ENCODE results near the gene MKRN2OS.

MKRN2OS gene

DNA sequence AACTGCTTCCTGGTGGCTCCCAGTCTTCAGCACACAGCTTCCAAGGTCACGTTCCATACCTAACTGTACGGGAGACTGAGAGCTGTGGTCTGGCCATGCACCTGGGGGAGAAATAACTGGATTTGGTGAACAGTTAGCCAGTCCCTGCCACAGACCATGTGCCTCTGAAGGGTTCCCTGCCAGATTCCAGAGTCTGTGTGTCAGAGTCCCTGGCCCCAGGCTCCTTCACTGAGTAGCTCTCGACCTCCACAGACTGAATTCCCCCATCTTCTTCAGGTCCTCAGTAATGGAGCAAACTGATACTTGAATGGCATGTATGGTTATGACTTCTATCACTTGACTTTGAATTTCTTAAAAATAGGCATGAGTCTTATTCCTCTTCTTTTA is 17.5 kb downstream of the MKRN2OS start:
- Histone ChIP-seq H3K79me2 (ENCODE audit: insufficient read depth, low read length) (no peaks in the 10 kb centered on the region), H3K27me3 (ENCODE audit: insufficient read depth, low read length, poor library complexity, severe bottlenecking) (no peaks in the 10 kb centered on the region), H3K4me3 (ENCODE audit: low read length, poor library complexity, severe bottlenecking) (no peak overlapping the region), H3K36me3 (ENCODE audit: insufficient read depth, low read length) (no peaks in the 10 kb centered on the region; the same call in 1 of the 2 replicates), H3K4me1 (ENCODE audit: insufficient read depth, low read length, poor library complexity, severe bottlenecking) (no peaks in the 10 kb centered on the region), H3F3A (ENCODE audit: low read depth) (no peaks in the 10 kb centered on the region), H4K20me1 (ENCODE audit: insufficient read depth, low read length, poor library complexity, severe bottlenecking) (no peaks in the 10 kb centered on the region), H3K9me2 (replicated peaks; ENCODE audit: low read depth, low read length) (no peaks in the 10 kb centered on the region), H3K4me2 (ENCODE audit: low read depth, low read length, poor library complexity, severe bottlenecking) (no peak overlapping the region), H2AFZ (ENCODE audit: low read length) (no peak overlapping the region), H3K9ac (ENCODE audit: low read depth, low read length, poor library complexity, severe bottlenecking) (no peak overlapping the region), H3K9me3 (ENCODE audit: insufficient read depth, low read depth, low read length) (no peaks in the 10 kb centered on the region)
- no peak for TF ChIP-seq EZH2phosphoT487 (IDR thresholded peaks at IDR 0.05; ENCODE audit: borderline replicate concordance)

DNA sequence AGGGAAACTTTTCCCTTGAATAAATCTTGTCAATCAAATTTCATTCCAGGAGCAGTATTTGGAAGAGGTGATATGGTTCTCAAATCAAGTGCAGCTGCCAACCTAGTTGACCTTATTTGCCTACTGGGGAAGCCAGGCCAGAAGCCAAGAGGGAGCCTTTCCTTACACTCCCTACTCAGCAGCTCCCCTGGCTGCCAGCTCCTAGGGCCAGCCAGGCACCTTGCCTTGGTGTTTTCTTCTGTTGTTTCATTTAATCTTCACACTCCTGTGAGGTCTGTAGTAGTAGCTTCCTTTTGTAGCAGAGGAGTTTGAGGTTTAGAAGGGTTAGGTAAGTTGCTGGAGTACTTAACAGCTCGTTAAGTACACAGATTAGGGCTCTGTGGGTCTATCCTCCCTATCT is 22.6 kb downstream of the MKRN2OS start:
- Histone ChIP-seq H3K9me3 (ENCODE audit: insufficient read depth, low read depth, low read length) (no peaks in the 10 kb centered on the region), H3K4me2 (ENCODE audit: low read depth, low read length, poor library complexity, severe bottlenecking) (no peak overlapping the region), H3K79me2 (ENCODE audit: insufficient read depth, low read length) (no peaks in the 10 kb centered on the region), H3K4me3 (ENCODE audit: low read length, poor library complexity, severe bottlenecking) (no peak overlapping the region), H4K20me1 (ENCODE audit: insufficient read depth, low read length, poor library complexity, severe bottlenecking) (no peaks in the 10 kb centered on the region), H3K27me3 (ENCODE audit: insufficient read depth, low read length, poor library complexity, severe bottlenecking) (no peaks in the 10 kb centered on the region), H3K36me3 (ENCODE audit: insufficient read depth, low read length) (no peaks in the 10 kb centered on the region), H3K4me1 (ENCODE audit: insufficient read depth, low read length, poor library complexity, severe bottlenecking) (no peaks in the 10 kb centered on the region), H3K9me2 (replicated peaks; ENCODE audit: low read depth, low read length) (no peaks in the 10 kb centered on the region), H3K9ac (ENCODE audit: low read depth, low read length, poor library complexity, severe bottlenecking) (no peak overlapping the region), H2AFZ (ENCODE audit: low read length) (no peak overlapping the region), H3F3A (ENCODE audit: low read depth) (no peaks in the 10 kb centered on the region)
- no peak for TF ChIP-seq EZH2phosphoT487 (IDR thresholded peaks at IDR 0.05; ENCODE audit: borderline replicate concordance)
- TF ChIP-seq, protein P1, sequence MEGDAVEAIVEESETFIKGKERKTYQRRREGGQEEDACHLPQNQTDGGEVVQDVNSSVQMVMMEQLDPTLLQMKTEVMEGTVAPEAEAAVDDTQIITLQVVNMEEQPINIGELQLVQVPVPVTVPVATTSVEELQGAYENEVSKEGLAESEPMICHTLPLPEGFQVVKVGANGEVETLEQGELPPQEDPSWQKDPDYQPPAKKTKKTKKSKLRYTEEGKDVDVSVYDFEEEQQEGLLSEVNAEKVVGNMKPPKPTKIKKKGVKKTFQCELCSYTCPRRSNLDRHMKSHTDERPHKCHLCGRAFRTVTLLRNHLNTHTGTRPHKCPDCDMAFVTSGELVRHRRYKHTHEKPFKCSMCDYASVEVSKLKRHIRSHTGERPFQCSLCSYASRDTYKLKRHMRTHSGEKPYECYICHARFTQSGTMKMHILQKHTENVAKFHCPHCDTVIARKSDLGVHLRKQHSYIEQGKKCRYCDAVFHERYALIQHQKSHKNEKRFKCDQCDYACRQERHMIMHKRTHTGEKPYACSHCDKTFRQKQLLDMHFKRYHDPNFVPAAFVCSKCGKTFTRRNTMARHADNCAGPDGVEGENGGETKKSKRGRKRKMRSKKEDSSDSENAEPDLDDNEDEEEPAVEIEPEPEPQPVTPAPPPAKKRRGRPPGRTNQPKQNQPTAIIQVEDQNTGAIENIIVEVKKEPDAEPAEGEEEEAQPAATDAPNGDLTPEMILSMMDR (conservative IDR thresholded peaks at IDR 0.05; ENCODE audit: low read length), result no peak

DNA sequence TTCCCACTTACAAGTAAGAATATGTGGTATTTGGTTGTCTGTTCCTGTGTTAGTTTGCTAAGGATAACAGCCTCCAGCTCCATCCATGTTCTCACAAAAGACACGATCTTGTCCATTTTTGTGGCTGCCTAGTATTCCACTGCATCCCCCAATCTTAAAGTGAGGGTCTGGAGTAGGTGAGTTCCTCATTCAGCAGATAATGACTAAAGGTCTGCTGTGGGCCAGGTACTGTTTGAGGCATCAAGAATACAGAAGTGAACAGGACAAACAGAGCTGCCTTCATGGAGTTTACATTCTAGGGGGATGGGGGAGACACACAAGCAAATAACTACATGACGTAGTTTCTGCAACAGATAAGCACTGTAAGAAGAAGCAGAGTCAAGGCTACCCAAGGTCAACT is 24.3 kb downstream of the MKRN2OS start:
- TF ChIP-seq, protein P1 (conservative IDR thresholded peaks at IDR 0.05; ENCODE audit: low read length), result no peak
- no peak for TF ChIP-seq EZH2phosphoT487 (IDR thresholded peaks at IDR 0.05; ENCODE audit: borderline replicate concordance)
- no peak overlapping the region for H2AFZ ChIP-seq (ENCODE audit: low read length)

DNA sequence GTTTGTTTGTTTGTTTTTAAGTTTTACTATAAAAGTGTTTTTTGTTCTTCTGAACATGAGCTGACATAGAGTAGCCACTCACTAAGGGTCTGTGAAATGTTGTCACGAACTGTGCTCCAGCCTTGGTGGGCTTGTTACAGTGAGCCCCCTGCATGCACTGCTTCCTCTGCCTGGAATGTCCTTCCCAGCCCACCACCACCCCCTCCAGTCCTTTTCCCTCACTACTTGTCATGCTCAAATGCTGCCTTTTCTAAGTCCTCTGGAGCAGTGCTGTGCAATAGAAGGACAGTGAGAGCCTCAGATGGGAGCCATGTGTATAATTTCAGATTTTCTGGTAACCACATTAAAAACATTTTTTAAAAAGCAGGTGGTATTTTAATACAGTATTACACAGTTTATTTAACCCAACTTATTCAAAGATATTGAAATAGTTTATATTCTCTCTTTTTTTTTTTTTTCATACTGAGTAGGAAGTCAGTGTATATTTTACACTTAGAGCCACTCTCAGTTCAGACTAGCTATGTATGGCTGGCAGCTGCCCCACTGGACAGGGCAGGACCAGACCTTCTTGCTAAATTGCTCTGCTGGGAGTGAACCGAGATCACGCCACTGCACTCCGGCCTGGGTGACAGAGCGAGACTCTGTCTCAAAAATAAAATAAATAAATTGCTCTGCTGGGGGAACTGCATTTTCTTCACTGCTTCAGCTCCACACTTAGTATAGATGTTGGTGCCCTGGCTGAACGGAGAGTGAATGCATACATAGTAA is 26.9 kb downstream of the MKRN2OS start:
- Histone ChIP-seq H3F3A (ENCODE audit: low read depth) (no peaks in the 10 kb centered on the region), H4K20me1 (ENCODE audit: insufficient read depth, low read length, poor library complexity, severe bottlenecking) (no peaks in the 10 kb centered on the region), H3K79me2 (ENCODE audit: insufficient read depth, low read length) (no peaks in the 10 kb centered on the region), H2AFZ (ENCODE audit: low read length) (no peak overlapping the region), H3K9me3 (ENCODE audit: insufficient read depth, low read depth, low read length) (no peaks in the 10 kb centered on the region), H3K4me2 (ENCODE audit: low read depth, low read length, poor library complexity, severe bottlenecking) (no peak overlapping the region), H3K4me1 (ENCODE audit: insufficient read depth, low read length, poor library complexity, severe bottlenecking) (no peaks in the 10 kb centered on the region), H3K4me3 (ENCODE audit: low read length, poor library complexity, severe bottlenecking) (no peak overlapping the region), H3K27me3 (ENCODE audit: insufficient read depth, low read length, poor library complexity, severe bottlenecking) (no peaks in the 10 kb centered on the region), H3K9me2 (replicated peaks; ENCODE audit: low read depth, low read length) (no peaks in the 10 kb centered on the region), H3K9ac (ENCODE audit: low read depth, low read length, poor library complexity, severe bottlenecking) (no peak overlapping the region), H3K36me3 (ENCODE audit: insufficient read depth, low read length) (no peaks in the 10 kb centered on the region)
- TF ChIP-seq EZH2phosphoT487 (IDR thresholded peaks at IDR 0.05; ENCODE audit: borderline replicate concordance), result no peak
- TF ChIP-seq, protein P1 (conservative IDR thresholded peaks at IDR 0.05; ENCODE audit: low read length), result no peak

More for the DNA sequence above, 24.3 kb downstream of the MKRN2OS start:
- H4K20me1 ChIP-seq (ENCODE audit: insufficient read depth, low read length, poor library complexity, severe bottlenecking), result no peaks in the 10 kb centered on the region
- H3K9me3 ChIP-seq (ENCODE audit: insufficient read depth, low read depth, low read length), result no peaks in the 10 kb centered on the region
- H3F3A ChIP-seq (ENCODE audit: low read depth), result no peaks in the 10 kb centered on the region
- H3K4me3 ChIP-seq (ENCODE audit: low read length, poor library complexity, severe bottlenecking), result no peak overlapping the region
- H3K9me2 ChIP-seq (replicated peaks; ENCODE audit: low read depth, low read length), result no peaks in the 10 kb centered on the region
- H3K27me3 ChIP-seq (ENCODE audit: insufficient read depth, low read length, poor library complexity, severe bottlenecking), result no peaks in the 10 kb centered on the region
- no peaks in the 10 kb centered on the region for H3K36me3 ChIP-seq (ENCODE audit: insufficient read depth, low read length)
- no peak overlapping the region for H3K4me2 ChIP-seq (ENCODE audit: low read depth, low read length, poor library complexity, severe bottlenecking)
- no peaks in the 10 kb centered on the region for H3K79me2 ChIP-seq (ENCODE audit: insufficient read depth, low read length)
- no peak overlapping the region for H3K9ac ChIP-seq (ENCODE audit: low read depth, low read length, poor library complexity, severe bottlenecking)
- no peaks in the 10 kb centered on the region for H3K4me1 ChIP-seq (ENCODE audit: insufficient read depth, low read length, poor library complexity, severe bottlenecking)
